Kidney (tissue), 14 donors: ENCODE measurements around the gene BSND. TPM values are rescaled to one million over a fixed set of nuclear protein-coding genes. Genes with fewer than 3 reads are reported as not detected.

Source experiments
- DNase-seq, 5 donors: peaks; one replicate each; pipeline ENCODE4 v3.0.0-alpha.2; 2013 to 2020
- FAIRE-seq: peaks from 2 replicates; lab custom pipeline; 2012; peaks lifted over from hg19 to GRCh38; lab: Jason Lieb, UNC
- H3K27ac ChIP-seq, 2 donors: one replicate each; pipeline ENCODE4 v1.7.0; 2013; ENCODE audit warnings: low read depth in 2 of 2, low read length in 2 of 2, inconsistent platforms in 1 of 2
- H3K27me3 ChIP-seq: one replicate; pipeline ENCODE4 v1.7.1; 2013; ENCODE audit warnings: low read length, inconsistent platforms; ENCODE audit not compliant: control insufficient read depth, insufficient read depth
- H3K36me3 ChIP-seq, 3 donors: one replicate each; pipeline versions ENCODE4 v1.7.0 to v1.7.1; 2013; ENCODE audit warnings: low read length in 3 of 3, control low read depth in 1 of 3, inconsistent platforms in 1 of 3; ENCODE audit not compliant: insufficient read depth in 3 of 3, control insufficient read depth in 2 of 3
- H3K4me1 ChIP-seq, 3 donors: one replicate each; pipeline versions ENCODE4 v1.7.0 to v1.7.1; 2013; ENCODE audit warnings: low read length in 3 of 3, inconsistent platforms in 1 of 3, low read depth in 1 of 3; ENCODE audit not compliant: control insufficient read depth in 2 of 3, insufficient read depth in 2 of 3
- H3K4me3 ChIP-seq, 3 donors: one replicate each; pipeline versions ENCODE4 v1.7.0 to v1.8.1; 2013; ENCODE audit warnings: low read length in 3 of 3, control low read depth in 1 of 3, inconsistent platforms in 1 of 3
- H3K9ac ChIP-seq, 3 donors: one replicate each; pipeline versions ENCODE4 v1.7.0 to v1.7.1; 2013; ENCODE audit warnings: low read length in 3 of 3, control low read depth in 1 of 3, inconsistent platforms in 1 of 3
- H3K9me3 ChIP-seq, 3 donors: one replicate each; pipeline versions ENCODE4 v1.7.0 to v1.7.1; 2013; ENCODE audit warnings: low read length in 3 of 3, control low read depth in 1 of 3, inconsistent platforms in 1 of 3; ENCODE audit not compliant: control insufficient read depth in 2 of 3, insufficient read depth in 1 of 3
- intact Hi-C: fragments of 100-400 bp; cut with DNase I; formaldehyde crosslinking; loops from one replicate; pipeline ENCODE4 v1.11.1; 2022
- polyA plus RNA-seq: library from polyadenylated mRNA; stranded (reverse); fragments of 350-450 nt; fragmentation: Illumina TruSeq; extraction: RNeasy Lipid Tissue Mini Kit (QIAGEN cat#74804); gene quantifications from one replicate; pipeline ENCODE4 v1.2.3, GENCODE V29; 2014; ENCODE audit warnings: low read depth, low replicate concordance; ENCODE audit not compliant: insufficient read depth
- total RNA-seq: library from RNA; stranded (reverse); fragmentation: NEBNext Ultra II Directional; extraction: Animal tissue kit (Norgen Biotek cat#: 25700); gene quantifications from one replicate; pipeline ENCODE4 v1.2.1, GENCODE V29; 2021
- TF ChIP-seq, protein P1 (sequence below): IDR thresholded peaks from 3 replicates; pipeline ENCODE4 v1.5.1; 2012; ENCODE audit warnings: mild to moderate bottlenecking, moderate library complexity, borderline replicate concordance; ENCODE audit not compliant: insufficient read depth; ENCODE audit errors: extremely low read depth
- donor health status: control.
- donor health status: control.
- donor health status: control.
- donor health status: control.
- donor health status: control.
- donor health status: DM: yes; HTN: yes; CAD: no.
- donor health status: Normal renal cell carcinoma (clear cell type).

Gene BSND
- total and polyA plus RNA-seq, 2 donors from 2014 or later, result 1.4 to 22.7 TPM

GRCh38 chr1:55047611-55048010, 48.9 kb downstream of the BSND start:
- Histone ChIP-seq H3K9ac (no peak overlapping the region), H3K27me3 (no peaks in the 10 kb centered on the region), H3K36me3 (no peaks in the 10 kb centered on the region), H3K4me3 (no peak overlapping the region), H3K4me1 (no peaks in the 10 kb centered on the region), H3K9me3 (no peaks in the 10 kb centered on the region), H3K27ac (no peak overlapping the region)
- intact Hi-C loops, result no loop called here
- TF ChIP-seq, protein P1, sequence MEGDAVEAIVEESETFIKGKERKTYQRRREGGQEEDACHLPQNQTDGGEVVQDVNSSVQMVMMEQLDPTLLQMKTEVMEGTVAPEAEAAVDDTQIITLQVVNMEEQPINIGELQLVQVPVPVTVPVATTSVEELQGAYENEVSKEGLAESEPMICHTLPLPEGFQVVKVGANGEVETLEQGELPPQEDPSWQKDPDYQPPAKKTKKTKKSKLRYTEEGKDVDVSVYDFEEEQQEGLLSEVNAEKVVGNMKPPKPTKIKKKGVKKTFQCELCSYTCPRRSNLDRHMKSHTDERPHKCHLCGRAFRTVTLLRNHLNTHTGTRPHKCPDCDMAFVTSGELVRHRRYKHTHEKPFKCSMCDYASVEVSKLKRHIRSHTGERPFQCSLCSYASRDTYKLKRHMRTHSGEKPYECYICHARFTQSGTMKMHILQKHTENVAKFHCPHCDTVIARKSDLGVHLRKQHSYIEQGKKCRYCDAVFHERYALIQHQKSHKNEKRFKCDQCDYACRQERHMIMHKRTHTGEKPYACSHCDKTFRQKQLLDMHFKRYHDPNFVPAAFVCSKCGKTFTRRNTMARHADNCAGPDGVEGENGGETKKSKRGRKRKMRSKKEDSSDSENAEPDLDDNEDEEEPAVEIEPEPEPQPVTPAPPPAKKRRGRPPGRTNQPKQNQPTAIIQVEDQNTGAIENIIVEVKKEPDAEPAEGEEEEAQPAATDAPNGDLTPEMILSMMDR, result no peak
- FAIRE-seq (no peak), DNase-seq (no peak)

DNA sequence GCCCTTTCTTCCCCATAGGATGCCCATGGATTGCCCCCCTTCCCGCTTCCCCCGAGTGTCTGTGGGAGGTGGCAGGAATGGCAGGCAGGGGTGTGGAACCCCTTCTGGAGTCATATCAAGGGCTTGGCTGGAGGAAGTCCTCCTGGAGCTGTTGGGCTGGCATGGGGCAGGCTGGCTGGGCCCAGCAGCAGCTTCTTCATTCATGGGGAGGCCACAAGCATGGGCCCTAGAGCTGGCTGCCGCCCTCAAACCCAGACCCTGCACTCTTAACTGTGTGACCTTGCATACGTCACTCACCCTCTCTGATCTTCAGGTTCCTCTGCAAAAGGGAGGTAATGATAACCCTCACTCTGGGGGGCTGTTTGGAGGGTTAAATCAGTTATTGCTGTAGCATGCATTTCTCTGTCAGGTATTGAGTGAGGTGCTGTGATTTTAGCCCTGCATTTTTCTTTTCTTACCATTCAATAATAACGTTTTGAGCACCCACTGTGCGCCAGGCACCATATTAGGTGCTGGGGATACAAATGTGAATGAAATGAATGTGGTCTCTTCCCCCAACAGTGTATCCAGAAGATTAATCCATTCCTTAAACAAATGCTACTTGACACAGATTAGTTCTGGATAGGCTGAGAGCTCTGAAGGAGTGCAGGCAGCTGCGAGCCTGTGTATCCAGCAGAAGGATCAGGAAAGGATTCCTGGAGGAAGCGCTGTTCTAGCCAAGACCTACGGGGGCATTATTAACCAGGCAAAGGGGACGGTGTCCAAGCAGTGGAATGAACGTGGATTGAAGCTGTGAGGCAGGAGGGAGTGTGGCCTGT, 49.9 kb downstream of the BSND start:
- H3K36me3 ChIP-seq, result no peaks in the 10 kb centered on the region
- no peaks in the 10 kb centered on the region for H3K9me3 ChIP-seq
- TF ChIP-seq, protein P1, result no peak
- no peak overlapping the region for H3K27ac ChIP-seq
- no peak overlapping the region for H3K4me3 ChIP-seq
- DNase-seq (no peak), FAIRE-seq (no peak)
- H3K27me3 ChIP-seq, result no peaks in the 10 kb centered on the region
- intact Hi-C loops, result no loop called here
- H3K4me1 ChIP-seq, result no peaks in the 10 kb centered on the region
- no peak overlapping the region for H3K9ac ChIP-seq

DNA sequence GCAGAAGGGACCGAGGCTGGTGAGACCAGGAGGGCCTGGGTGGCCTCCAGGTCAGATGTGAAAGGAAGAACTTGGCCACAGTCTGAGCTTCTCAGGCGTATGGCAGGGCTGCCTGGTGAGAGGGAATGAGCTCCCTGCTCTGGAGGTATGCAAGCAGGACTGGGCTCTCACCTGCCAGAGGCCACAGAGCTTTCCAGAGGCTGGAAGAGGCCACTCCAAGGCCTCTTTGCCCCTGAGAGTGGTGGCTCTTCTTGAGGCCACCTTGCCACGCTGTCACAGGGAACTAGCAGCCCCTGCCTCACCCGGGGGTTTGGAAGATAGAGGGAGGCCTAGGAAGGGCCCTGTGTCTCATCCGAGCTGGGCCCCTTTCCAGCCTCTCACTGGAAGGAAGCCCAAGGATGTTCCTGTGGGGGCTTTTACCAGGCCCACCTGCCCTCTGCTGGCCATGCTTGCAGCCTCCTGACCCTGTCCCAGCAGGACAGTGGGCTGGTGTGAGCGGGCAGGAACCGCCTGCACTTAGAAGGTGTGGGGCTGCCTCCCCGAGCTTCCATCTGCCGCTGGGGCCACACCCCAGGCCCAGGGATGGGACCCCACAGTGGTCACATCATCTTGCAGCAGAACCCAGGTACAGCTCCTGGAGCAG, 50.7 kb downstream of the BSND start:
- no peak overlapping the region for H3K9ac ChIP-seq
- H3K4me1 ChIP-seq, result no peaks in the 10 kb centered on the region
- DNase-seq (no peak), FAIRE-seq (no peak)
- no peaks in the 10 kb centered on the region for H3K27me3 ChIP-seq
- H3K36me3 ChIP-seq, result no peaks in the 10 kb centered on the region
- H3K27ac ChIP-seq, result no peak overlapping the region
- intact Hi-C loops, result no loop called here
- TF ChIP-seq, protein P1, result no peak
- H3K4me3 ChIP-seq, result no peak overlapping the region
- no peaks in the 10 kb centered on the region for H3K9me3 ChIP-seq
